ENCODE measurements around the gene ATG16L2.

The ATG16L2 gene

GRCh38 chr11:72863091-72863490 lies 48.9 kb downstream of the ATG16L2 start:
- TF ChIP-seq CTCF (IDR thresholded peaks at IDR 0.05; ENCODE audit: insufficient read depth, missing control alignments) = no peak
- no peak for FAIRE-seq
- no peak for DNase-seq (ENCODE audit: insufficient read length, low spot score)

GRCh38 chr11:72863916-72864315 lies 49.7 kb downstream of the ATG16L2 start:
- DNase-seq (ENCODE audit: insufficient read length, low spot score) (no peak), FAIRE-seq (no peak)
- TF ChIP-seq CTCF (IDR thresholded peaks at IDR 0.05; ENCODE audit: insufficient read depth, missing control alignments) = no peak

GRCh38 chr11:72864702-72865655 lies 50.8 kb downstream of the ATG16L2 start:
- DNase-seq (ENCODE audit: insufficient read length, low spot score) = no peak
- no peak for TF ChIP-seq CTCF (IDR thresholded peaks at IDR 0.05; ENCODE audit: insufficient read depth, missing control alignments)
- FAIRE-seq = no peak

- TF ChIP-seq CTCF (IDR thresholded peaks at IDR 0.05; ENCODE audit: insufficient read depth, missing control alignments) = no peak
- FAIRE-seq (no peak), DNase-seq (ENCODE audit: insufficient read length, low spot score) (no peak)
These were observed 53.8 kb downstream of the ATG16L2 start for GRCh38 chr11:72867970-72868369.

GRCh38 chr11:72869831-72870230 lies 55.6 kb downstream of the ATG16L2 start:
- FAIRE-seq (no peak), DNase-seq (ENCODE audit: insufficient read length, low spot score) (no peak)
- no peak for TF ChIP-seq CTCF (IDR thresholded peaks at IDR 0.05; ENCODE audit: insufficient read depth, missing control alignments)

- no peak for DNase-seq (ENCODE audit: insufficient read length, low spot score)
- no peak for TF ChIP-seq CTCF (IDR thresholded peaks at IDR 0.05; ENCODE audit: insufficient read depth, missing control alignments)
- FAIRE-seq = no peak
These were observed 56.9 kb downstream of the ATG16L2 start for GRCh38 chr11:72871119-72871518.

GRCh38 chr11:72872012-72872411 lies 57.8 kb downstream of the ATG16L2 start:
- no peak for FAIRE-seq
- no peak for TF ChIP-seq CTCF (IDR thresholded peaks at IDR 0.05; ENCODE audit: insufficient read depth, missing control alignments)
- DNase-seq (ENCODE audit: insufficient read length, low spot score) = no peak
